Measurements from ENCODE around the gene CD36. TPM values are rescaled to one million over a fixed set of nuclear protein-coding genes. Genes with fewer than 3 reads are reported as not detected.

The CD36 gene
- total and polyA plus RNA-seq, 2 donors (not counting 3 experiments of a cell fraction or from before 2014, with no cell fraction given): 0.58 to 0.87 TPM

DNA sequence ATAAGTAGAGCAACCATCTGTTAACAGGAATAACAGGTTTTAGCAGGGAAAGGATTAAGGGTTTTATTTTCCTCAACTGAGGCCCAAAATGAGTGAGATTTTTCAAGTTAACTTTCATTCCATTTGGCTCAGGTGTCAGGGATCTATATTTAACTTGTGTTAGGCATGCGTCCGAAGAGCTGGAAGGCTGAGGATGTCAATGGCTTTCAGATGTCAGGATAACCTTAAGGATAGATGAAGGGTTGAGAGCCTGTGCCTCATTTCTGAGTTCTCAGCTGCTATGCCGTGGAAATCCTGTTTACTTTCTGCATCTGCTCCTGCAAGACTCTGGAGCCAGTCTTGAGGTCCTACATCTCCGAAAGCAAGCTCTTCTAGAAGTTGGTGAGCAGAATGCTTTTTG lies 36.4 kb upstream of the CD36 start:
- intact Hi-C loops (cut with micrococcal nuclease) (no loop called here), dilution Hi-C loops (cut with MboI; ENCODE audit: extremely low pct_ligation_motif_present, low sequenced_read_pairs) (no loop called here)
- no TSS peak for BruUV-seq (replicated peaks)
- FAIRE-seq: no peak
- H3K79me2 ChIP-seq (ENCODE audit: control insufficient read depth, insufficient read depth, low read length): no peaks in the 10 kb centered on the region
- H3K27me3 ChIP-seq (ENCODE audit: control insufficient read depth in 2 of 2, insufficient read depth in 2 of 2, low read length in 2 of 2): peaks cover 0 to 1% of the 10 kb centered on the region in 2 experiments
- no peaks in the 10 kb centered on the region for H3K9me3 ChIP-seq (replicated peaks; ENCODE audit: control insufficient read depth, insufficient read depth, low read length)
- ChIA-PET CTCF (no interaction called here), POLR2A (no interaction called here)
- TF ChIP-seq EZH2 (IDR thresholded peaks at IDR 0.05; ENCODE audit: borderline replicate concordance, low read depth, low read length, severe bottlenecking): no peak
- no peak for TF ChIP-seq FOS (IDR thresholded peaks at IDR 0.05; ENCODE audit: borderline replicate concordance, insufficient read depth, low read length)
- no peak for TF ChIP-seq MYC (IDR thresholded peaks at IDR 0.05; ENCODE audit: low read depth, low read length)
- TF ChIP-seq GATA2 (IDR thresholded peaks at IDR 0.05; ENCODE audit: insufficient read depth, insufficient read length, low read depth, low read length): no peak
- TF ChIP-seq JUN (IDR thresholded peaks at IDR 0.05; ENCODE audit: borderline replicate concordance, insufficient read depth, insufficient read length, low read depth): no peak
- H3K9me1 ChIP-seq (replicated peaks; ENCODE audit: control insufficient read depth, extremely low read depth, insufficient read depth, low read length): no peaks in the 10 kb centered on the region
- no peak overlapping the region for H3K27ac ChIP-seq (ENCODE audit: insufficient read depth, low read depth, low read length)
- H3K4me1 ChIP-seq (ENCODE audit: control insufficient read depth, extremely low read depth, insufficient read depth, low read length): no peaks in the 10 kb centered on the region
- H2AFZ ChIP-seq (ENCODE audit: low read depth, low read length): no peak overlapping the region
- H3K4me2 ChIP-seq (ENCODE audit: insufficient read depth, low read length): no peak overlapping the region
- no peak overlapping the region for H3K4me3 ChIP-seq (replicated peaks in 1 of 3; ENCODE audit: insufficient read depth in 1 of 3, low read depth in 1 of 3, low read length in 3 of 3)
- DNase-seq (ENCODE audit: low read depth, low spot score): no peak
- no peaks in the 10 kb centered on the region for H3K36me3 ChIP-seq (ENCODE audit: control insufficient read depth in 2 of 2, extremely low read depth in 1 of 2, insufficient read depth in 2 of 2, low read length in 2 of 2)
- no peaks in the 10 kb centered on the region for H4K20me1 ChIP-seq (replicated peaks; ENCODE audit: control insufficient read depth, extremely low read depth, insufficient read depth, low read length)
- no peak overlapping the region for H3K9ac ChIP-seq (replicated peaks; ENCODE audit: extremely low read depth, insufficient read depth, low read length)

DNA sequence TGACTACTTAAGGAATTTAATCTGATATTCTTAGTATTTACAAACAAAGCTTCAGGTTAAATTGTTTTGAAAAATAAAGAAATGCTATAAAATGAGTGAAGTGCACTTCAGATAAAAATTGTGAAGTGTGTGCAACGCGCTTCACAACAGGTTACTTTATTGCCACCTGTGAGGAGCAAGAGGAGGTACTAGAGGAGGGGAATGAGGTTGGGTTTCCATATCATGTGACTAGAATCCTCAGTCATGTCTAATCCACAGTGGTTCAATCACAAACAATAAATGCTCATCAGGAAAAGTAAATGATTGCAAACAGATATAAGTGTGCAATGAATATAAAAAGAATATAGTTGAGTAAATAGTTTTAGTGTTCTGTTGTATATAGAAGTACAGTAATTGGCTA lies 34.5 kb upstream of the CD36 start:
- H4K20me1 ChIP-seq (replicated peaks; ENCODE audit: control insufficient read depth, extremely low read depth, insufficient read depth, low read length): no peaks in the 10 kb centered on the region
- intact Hi-C loops (cut with micrococcal nuclease) (no loop called here), dilution Hi-C loops (cut with MboI; ENCODE audit: extremely low pct_ligation_motif_present, low sequenced_read_pairs) (no loop called here)
- H3K27ac ChIP-seq (ENCODE audit: insufficient read depth, low read depth, low read length): no peak overlapping the region
- no peaks in the 10 kb centered on the region for H3K4me1 ChIP-seq (ENCODE audit: control insufficient read depth, extremely low read depth, insufficient read depth, low read length)
- TF ChIP-seq JUN (IDR thresholded peaks at IDR 0.05; ENCODE audit: borderline replicate concordance, insufficient read depth, insufficient read length, low read depth) (no peak), GATA2 (IDR thresholded peaks at IDR 0.05; ENCODE audit: insufficient read depth, insufficient read length, low read depth, low read length) (no peak), FOS (IDR thresholded peaks at IDR 0.05; ENCODE audit: borderline replicate concordance, insufficient read depth, low read length) (no peak), POLR2A (IDR thresholded peaks at IDR 0.05; ENCODE audit: low read depth, low read length) (no peak), POLR2AphosphoS5 (IDR thresholded peaks at IDR 0.05; ENCODE audit: insufficient read depth, low read depth, low read length) (no peak), CTCF (IDR thresholded peaks at IDR 0.05; ENCODE audit: extremely low read depth in 1 of 2, insufficient read depth in 1 of 2, low read depth in 1 of 2, low read length in 2 of 2) (no peak), EZH2 (IDR thresholded peaks at IDR 0.05; ENCODE audit: borderline replicate concordance, low read depth, low read length, severe bottlenecking) (no peak), MYC (IDR thresholded peaks at IDR 0.05; ENCODE audit: low read depth, low read length) (no peak)
- TF ChIP-seq, protein P1, sequence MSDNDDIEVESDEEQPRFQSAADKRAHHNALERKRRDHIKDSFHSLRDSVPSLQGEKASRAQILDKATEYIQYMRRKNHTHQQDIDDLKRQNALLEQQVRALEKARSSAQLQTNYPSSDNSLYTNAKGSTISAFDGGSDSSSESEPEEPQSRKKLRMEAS (IDR thresholded peaks at IDR 0.05; ENCODE audit: insufficient read depth, insufficient read length): no peak
- H3K36me3 ChIP-seq (ENCODE audit: control insufficient read depth in 2 of 2, extremely low read depth in 1 of 2, insufficient read depth in 2 of 2, low read length in 2 of 2): no peaks in the 10 kb centered on the region
- H3K4me3 ChIP-seq (replicated peaks in 1 of 3; ENCODE audit: insufficient read depth in 1 of 3, low read depth in 1 of 3, low read length in 3 of 3): no peak overlapping the region
- DNase-seq (ENCODE audit: low read depth, low spot score) (no peak), FAIRE-seq (no peak)
- peaks cover 0 to 1% of the 10 kb centered on the region in 2 experiments for H3K27me3 ChIP-seq (ENCODE audit: control insufficient read depth in 2 of 2, insufficient read depth in 2 of 2, low read length in 2 of 2)
- no peak overlapping the region for H3K9ac ChIP-seq (replicated peaks; ENCODE audit: extremely low read depth, insufficient read depth, low read length)
- H2AFZ ChIP-seq (ENCODE audit: low read depth, low read length): no peak overlapping the region
- no peak overlapping the region for H3K4me2 ChIP-seq (ENCODE audit: insufficient read depth, low read length)
- ChIA-PET POLR2A (no interaction called here), CTCF (interaction anchor here (0.5 to 0.6 kb wide), 2 partner anchors 26 to 1517 kb away, joined by 4 read pairs; no protein-coding TSS in a partner anchor)
- no TSS peak for BruUV-seq (replicated peaks)
- no peaks in the 10 kb centered on the region for H3K9me1 ChIP-seq (replicated peaks; ENCODE audit: control insufficient read depth, extremely low read depth, insufficient read depth, low read length)
- H3K79me2 ChIP-seq (ENCODE audit: control insufficient read depth, insufficient read depth, low read length): no peaks in the 10 kb centered on the region
- H3K9me3 ChIP-seq (replicated peaks; ENCODE audit: control insufficient read depth, insufficient read depth, low read length): no peaks in the 10 kb centered on the region
